Measurements from ENCODE around the gene DNER.

DNA sequence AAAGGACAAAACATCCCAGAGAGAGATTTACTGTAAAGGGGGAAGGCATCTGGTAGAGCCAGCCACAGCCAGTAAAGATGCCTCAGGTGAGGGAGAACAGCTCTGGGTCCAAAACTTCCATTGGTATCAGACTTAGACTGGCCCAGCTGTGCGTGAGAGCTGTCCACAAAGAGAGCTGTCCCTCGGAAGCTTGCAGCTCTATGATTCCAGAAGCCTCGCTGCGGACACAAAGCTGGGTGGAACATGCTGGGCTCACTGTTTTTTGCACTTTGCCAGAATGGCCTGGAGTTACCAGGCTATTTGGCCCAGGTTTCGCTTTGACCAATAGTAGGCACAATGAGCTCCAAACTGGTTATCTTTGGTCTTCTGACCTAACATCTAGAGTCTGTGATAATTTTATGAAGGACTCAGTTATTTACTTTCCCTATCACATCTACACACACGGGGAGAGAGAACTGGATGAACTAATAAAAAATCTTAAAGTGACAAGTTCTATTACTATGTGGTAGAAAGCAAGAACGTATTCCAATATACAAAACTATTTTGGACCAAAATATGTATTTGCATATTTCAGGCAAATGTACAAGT lies 101.9 kb downstream of the DNER start:
- TF ChIP-seq, protein P1, sequence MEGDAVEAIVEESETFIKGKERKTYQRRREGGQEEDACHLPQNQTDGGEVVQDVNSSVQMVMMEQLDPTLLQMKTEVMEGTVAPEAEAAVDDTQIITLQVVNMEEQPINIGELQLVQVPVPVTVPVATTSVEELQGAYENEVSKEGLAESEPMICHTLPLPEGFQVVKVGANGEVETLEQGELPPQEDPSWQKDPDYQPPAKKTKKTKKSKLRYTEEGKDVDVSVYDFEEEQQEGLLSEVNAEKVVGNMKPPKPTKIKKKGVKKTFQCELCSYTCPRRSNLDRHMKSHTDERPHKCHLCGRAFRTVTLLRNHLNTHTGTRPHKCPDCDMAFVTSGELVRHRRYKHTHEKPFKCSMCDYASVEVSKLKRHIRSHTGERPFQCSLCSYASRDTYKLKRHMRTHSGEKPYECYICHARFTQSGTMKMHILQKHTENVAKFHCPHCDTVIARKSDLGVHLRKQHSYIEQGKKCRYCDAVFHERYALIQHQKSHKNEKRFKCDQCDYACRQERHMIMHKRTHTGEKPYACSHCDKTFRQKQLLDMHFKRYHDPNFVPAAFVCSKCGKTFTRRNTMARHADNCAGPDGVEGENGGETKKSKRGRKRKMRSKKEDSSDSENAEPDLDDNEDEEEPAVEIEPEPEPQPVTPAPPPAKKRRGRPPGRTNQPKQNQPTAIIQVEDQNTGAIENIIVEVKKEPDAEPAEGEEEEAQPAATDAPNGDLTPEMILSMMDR (IDR thresholded peaks at IDR 0.05) = no peak
- TF ChIP-seq POLR2AphosphoS5 (IDR thresholded peaks at IDR 0.05) = no peak
- no peak for TF ChIP-seq POLR2A (IDR thresholded peaks at IDR 0.05)
